ENCODE results near the gene RANBP1. TPM values are rescaled to one million over a fixed set of nuclear protein-coding genes. Genes with fewer than 3 reads are reported as not detected.
"Not testable (repeated sequence)": the region's sequence is repeated elsewhere in the genome, so short reads cannot be mapped to it uniquely, and the experiment has no call there.

The RANBP1 gene
- total RNA-seq, 1 donor from 2014 or later: 213 TPM

GRCh38 chr22:20149257-20150250 is 33.6 kb downstream of the RANBP1 start:
- no peak for DNase-seq (ENCODE audit: low read depth, low spot score)

- DNase-seq (ENCODE audit: low read depth, low spot score): no peak
These were observed 34.7 kb downstream of the RANBP1 start, which contains the start of gene CCDC188 for GRCh38 chr22:20150381-20151275. CCDC188 (minus strand) TSS chr22:20151055; CDS start chr22:20150986, 69 bp downstream.

- no peak for DNase-seq (ENCODE audit: low read depth, low spot score)
These were observed 35.3 kb downstream of the RANBP1 start for GRCh38 chr22:20151276-20151588.

- no peak for DNase-seq (ENCODE audit: low read depth, low spot score)
These were observed 36.6 kb downstream of the RANBP1 start for GRCh38 chr22:20152464-20152890.

GRCh38 chr22:20153945-20154344 is 38.0 kb downstream of the RANBP1 start:
- no peak for DNase-seq (ENCODE audit: low read depth, low spot score)

GRCh38 chr22:20154602-20155187 is 38.8 kb downstream of the RANBP1 start:
- no peak for DNase-seq (ENCODE audit: low read depth, low spot score)

- peak; percentile 39 for DNase-seq (ENCODE audit: low read depth, low spot score)
These were observed 39.6 kb downstream of the RANBP1 start for GRCh38 chr22:20155330-20156041.

- no peak for DNase-seq (ENCODE audit: low read depth, low spot score)
These were observed 40.1 kb downstream of the RANBP1 start for GRCh38 chr22:20156042-20156389.

GRCh38 chr22:20156611-20157429 is 40.9 kb downstream of the RANBP1 start:
- DNase-seq (ENCODE audit: low read depth, low spot score): peak; percentile 32

GRCh38 chr22:20157430-20158183 is 41.7 kb downstream of the RANBP1 start:
- no peak for DNase-seq (ENCODE audit: low read depth, low spot score)

GRCh38 chr22:20158391-20159036 is 42.6 kb downstream of the RANBP1 start:
- no peak for DNase-seq (ENCODE audit: low read depth, low spot score)

GRCh38 chr22:20159076-20159475 is 43.2 kb downstream of the RANBP1 start:
- no peak for DNase-seq (ENCODE audit: low read depth, low spot score)

GRCh38 chr22:20159531-20159930 is 43.6 kb downstream of the RANBP1 start:
- DNase-seq (ENCODE audit: low read depth, low spot score): not testable (repeated sequence)

- no peak for DNase-seq (ENCODE audit: low read depth, low spot score)
These were observed 44.1 kb downstream of the RANBP1 start for GRCh38 chr22:20160041-20160440.

GRCh38 chr22:20164863-20165262 is 49.0 kb downstream of the RANBP1 start:
- no peak for DNase-seq (ENCODE audit: low read depth, low spot score)

- no peak for DNase-seq (ENCODE audit: low read depth, low spot score)
These were observed 49.5 kb downstream of the RANBP1 start for GRCh38 chr22:20165421-20165820.

- DNase-seq (ENCODE audit: low read depth, low spot score): no peak
These were observed 50.0 kb downstream of the RANBP1 start for GRCh38 chr22:20165913-20166312.

- no peak for DNase-seq (ENCODE audit: low read depth, low spot score)
These were observed 50.8 kb downstream of the RANBP1 start for GRCh38 chr22:20166703-20167102.

All from pulmonary artery endothelial cell (primary cell).